Measurements from ENCODE around the gene SCYGR3. TPM values are rescaled to one million over a fixed set of nuclear protein-coding genes. Genes with fewer than 3 reads are reported as not detected.

Gene SCYGR3
- total and polyA plus RNA-seq, 4 donors: not detected

GRCh38 chr2:227654426-227654825 lies 39.8 kb upstream of the SCYGR3 start:
- TF ChIP-seq JUND (IDR thresholded peaks at IDR 0.05): no peak
- no peak for TF ChIP-seq REST (IDR thresholded peaks at IDR 0.05)
- no peak for TF ChIP-seq ATF3 (IDR thresholded peaks at IDR 0.05)
- TF ChIP-seq TAF1 (conservative IDR thresholded peaks at IDR 0.05): no peak
- no peak for TF ChIP-seq NR2F2 (IDR thresholded peaks at IDR 0.05)
- H3K27ac ChIP-seq (ENCODE audit: low read depth in 1 of 2, low read length in 2 of 2): no peak overlapping the region
- no peak for DNase-seq (ENCODE audit: low spot score)
- WGBS: 81% methylated on average over 1 of the region's 1 CpG
- H3K4me3 ChIP-seq (ENCODE audit: low read depth in 1 of 3, low read length in 3 of 3): no peak overlapping the region
- no peak overlapping the region for H3K9ac ChIP-seq (ENCODE audit: low read depth in 1 of 2, low read length in 2 of 2)
- H3K4me1 ChIP-seq (ENCODE audit: control insufficient read depth in 4 of 4, insufficient read depth in 4 of 4, low read length in 3 of 4): peaks cover 0 to 7% (median 2%) of the 10 kb centered on the region in 4 donors
- H3K36me3 ChIP-seq (ENCODE audit: control insufficient read depth in 4 of 4, insufficient read depth in 3 of 4, low read depth in 1 of 4, low read length in 3 of 4): no peaks in the 10 kb centered on the region
- no peaks in the 10 kb centered on the region for H3K9me3 ChIP-seq (ENCODE audit: control insufficient read depth in 4 of 4, low read length in 3 of 4)
- no peaks in the 10 kb centered on the region for H3K27me3 ChIP-seq (ENCODE audit: control insufficient read depth in 4 of 4, insufficient read depth in 4 of 4, low read length in 3 of 4)

GRCh38 chr2:227653419-227653818 lies 38.8 kb upstream of the SCYGR3 start:
- WGBS: 18% methylated on average over 4 of the region's 4 CpGs

More at GRCh38 chr2:227653419-227653818, 38.8 kb upstream of the SCYGR3 start:
- no peak overlapping the region for H3K9ac ChIP-seq (ENCODE audit: low read depth in 1 of 2, low read length in 2 of 2)
- no peaks in the 10 kb centered on the region for H3K36me3 ChIP-seq (ENCODE audit: control insufficient read depth in 4 of 4, insufficient read depth in 3 of 4, low read depth in 1 of 4, low read length in 3 of 4)
- H3K9me3 ChIP-seq (ENCODE audit: control insufficient read depth in 4 of 4, low read length in 3 of 4): no peaks in the 10 kb centered on the region
- DNase-seq (ENCODE audit: low spot score): no peak
- H3K4me1 ChIP-seq (ENCODE audit: control insufficient read depth in 4 of 4, insufficient read depth in 4 of 4, low read length in 3 of 4): peaks cover 0 to 7% (median 2%) of the 10 kb centered on the region in 4 donors
- H3K27ac ChIP-seq (ENCODE audit: low read depth in 1 of 2, low read length in 2 of 2): peak overlapping the region; percentile 57 to 79
- peak; percentile 78 for TF ChIP-seq HNF4G (IDR thresholded peaks at IDR 0.05)
- TF ChIP-seq RAD21 (IDR thresholded peaks at IDR 0.05): peak; percentile 43 to 61
- TF ChIP-seq YY1 (IDR thresholded peaks at IDR 0.05): peak; percentile 84
- peak; percentile 84 for TF ChIP-seq FOXA1 (IDR thresholded peaks at IDR 0.05)
- peak; percentile 36 for TF ChIP-seq REST (IDR thresholded peaks at IDR 0.05)
- TF ChIP-seq CTCF (IDR thresholded peaks at IDR 0.05; ENCODE audit: low read depth, low read length, missing input control): no peak
- peak in 1 of 2 donors; percentile 94 for TF ChIP-seq JUND (IDR thresholded peaks at IDR 0.05)
- TF ChIP-seq GABPA (IDR thresholded peaks at IDR 0.05 in 1 of 2, conservative IDR thresholded peaks at IDR 0.05 in 1 of 2): peak in 1 of 2 donors; percentile 32
- TF ChIP-seq HNF4A (conservative IDR thresholded peaks at IDR 0.05): peak; percentile 92 to 96
- peak; percentile 91 for TF ChIP-seq FOXA2 (IDR thresholded peaks at IDR 0.05)
- peak; percentile 78 for TF ChIP-seq ATF3 (IDR thresholded peaks at IDR 0.05)
- peak; percentile 80 for TF ChIP-seq MAX (IDR thresholded peaks at IDR 0.05)
- peak; percentile 78 to 91 for TF ChIP-seq RXRA (IDR thresholded peaks at IDR 0.05)
- TF ChIP-seq SP1 (IDR thresholded peaks at IDR 0.05): peak; percentile 78
- no peak for TF ChIP-seq TAF1 (conservative IDR thresholded peaks at IDR 0.05)
- TF ChIP-seq ZBTB33 (IDR thresholded peaks at IDR 0.05): peak; percentile 77
- TF ChIP-seq NR2F2 (IDR thresholded peaks at IDR 0.05): no peak
- TF ChIP-seq EGR1 (IDR thresholded peaks at IDR 0.05; ENCODE audit: low read depth in 2 of 2): peak in 1 of 2 donors; percentile 52
- no peak overlapping the region for H3K4me3 ChIP-seq (ENCODE audit: low read depth in 1 of 3, low read length in 3 of 3)
- H3K27me3 ChIP-seq (ENCODE audit: control insufficient read depth in 4 of 4, insufficient read depth in 4 of 4, low read length in 3 of 4): no peaks in the 10 kb centered on the region
